Uterus (tissue), 4 donors: ENCODE measurements around the gene OTOL1. TPM values are rescaled to one million over a fixed set of nuclear protein-coding genes. Genes with fewer than 3 reads are reported as not detected.

ENCODE experiments used
- DNase-seq, 2 donors: peaks; one replicate each; pipeline ENCODE4 v3.0.0-alpha.2; 2019 to 2020
- H3K27ac ChIP-seq, 2 donors: fragments of 200-600 bp; sonication (generic); 1 replicate in 1 of 2; 2 replicates in 1 of 2; pipeline ENCODE4 v1.5.1; 2016 to 2018
- H3K27me3 ChIP-seq, 2 donors: fragments of 200-600 bp; sonication (generic); one replicate each; pipeline ENCODE4 v1.5.1; 2018 to 2019; ENCODE audit warnings: control low read depth in 1 of 2
- H3K36me3 ChIP-seq, 2 donors: fragments of 200-600 bp; sonication (generic); one replicate each; pipeline ENCODE4 v1.5.1; 2019; ENCODE audit warnings: control low read depth in 1 of 2
- H3K4me1 ChIP-seq, 2 donors: fragments of 200-600 bp; sonication (generic); one replicate each; pipeline ENCODE4 v1.5.1; 2018 to 2019; ENCODE audit warnings: control low read depth in 1 of 2
- H3K4me3 ChIP-seq, 2 donors: fragments of 200-600 bp; sonication (generic); 1 replicate in 1 of 2; 2 replicates in 1 of 2; pipeline ENCODE4 v1.5.1; 2018 to 2019; ENCODE audit warnings: mild to moderate bottlenecking in 1 of 2
- H3K9me3 ChIP-seq, 2 donors: fragments of 200-600 bp; sonication (generic); one replicate each; pipeline ENCODE4 v1.5.1; 2019; ENCODE audit warnings: control low read depth in 1 of 2
- POLR2A ChIP-seq, 2 donors: fragments of 450-650 bp; IDR thresholded peaks; one replicate each; pipeline ENCODE4 v1.6.1; 2016; ENCODE audit warnings: antibody characterized with exemption in 2 of 2, mild to moderate bottlenecking in 1 of 2, moderate library complexity in 1 of 2
- intact Hi-C: fragments of 100-400 bp; cut with DNase I; formaldehyde crosslinking; loops from one replicate; pipeline ENCODE4 v1.15.1; 2023; ENCODE audit warnings: low total_unique reads
- total RNA-seq, 4 donors: library from RNA; depleted of rRNA in 3 of 4; stranded (reverse); fragments of >200 nt in 3 of 4; gene quantifications; one replicate each; pipeline versions ENCODE4 v1.1.0 to v1.2.4, GENCODE V29; 2014 to 2023
- TF ChIP-seq, protein P1 (sequence below), 4 experiments: fragments of 200-600 bp in 2 of 4; fragments of 450-650 bp in 2 of 4; sonication (generic) in 2 of 4; IDR thresholded peaks; one replicate each; pipeline ENCODE4 v1.5.1; 2016 to 2019; ENCODE audit warnings: antibody characterized with exemption in 4 of 4, mild to moderate bottlenecking in 2 of 4, moderate library complexity in 1 of 4
- donor health status: DM: yes; HTN: yes; CAD: no.

OTOL1 gene
- total RNA-seq, 4 donors from 2014 or later, result not detected

DNA sequence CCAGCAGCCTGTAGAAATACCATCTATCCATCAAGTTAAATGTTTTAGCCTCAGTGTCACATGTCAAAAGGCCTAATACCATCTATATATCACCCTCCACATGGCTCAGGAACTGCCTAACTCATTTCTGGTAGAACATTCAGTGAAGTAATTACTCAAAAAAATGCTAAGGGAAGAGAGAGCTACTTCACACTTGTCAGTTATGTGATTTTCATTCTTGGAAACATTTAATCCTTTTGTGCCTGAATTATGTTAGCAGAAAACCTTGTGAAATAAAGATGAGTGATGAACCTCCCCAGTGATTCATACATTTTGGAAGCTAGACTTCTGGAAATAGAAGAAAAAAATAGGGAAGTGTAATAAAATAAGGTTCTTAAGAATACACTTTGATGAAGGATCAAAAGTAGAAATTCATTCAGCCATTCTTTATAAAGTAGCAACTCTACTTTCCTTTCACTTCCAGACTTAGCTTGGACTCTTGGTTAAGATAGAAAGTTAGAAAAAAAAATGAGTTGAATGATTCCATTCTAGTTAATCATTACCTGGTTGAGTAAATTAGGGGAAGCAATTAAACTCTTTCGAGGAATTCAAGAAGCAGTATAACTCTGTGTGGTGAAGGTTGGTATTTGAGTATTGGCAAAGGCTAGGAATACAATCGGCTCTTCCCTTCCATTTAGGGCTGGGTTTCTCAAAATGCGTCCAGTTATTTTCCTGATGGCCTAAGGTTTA lies 3.6 kb downstream of the OTOL1 start:
- Histone ChIP-seq H3K9me3 (no peaks in the 10 kb centered on the region), H3K4me1 (no peaks in the 10 kb centered on the region), H3K27ac (no peak overlapping the region), H3K27me3 (no peaks in the 10 kb centered on the region), H3K4me3 (no peak overlapping the region), H3K36me3 (no peaks in the 10 kb centered on the region)
- DNase-seq, result no peak
- TF ChIP-seq POLR2A (IDR thresholded peaks at IDR 0.05), result no peak
- TF ChIP-seq, protein P1, sequence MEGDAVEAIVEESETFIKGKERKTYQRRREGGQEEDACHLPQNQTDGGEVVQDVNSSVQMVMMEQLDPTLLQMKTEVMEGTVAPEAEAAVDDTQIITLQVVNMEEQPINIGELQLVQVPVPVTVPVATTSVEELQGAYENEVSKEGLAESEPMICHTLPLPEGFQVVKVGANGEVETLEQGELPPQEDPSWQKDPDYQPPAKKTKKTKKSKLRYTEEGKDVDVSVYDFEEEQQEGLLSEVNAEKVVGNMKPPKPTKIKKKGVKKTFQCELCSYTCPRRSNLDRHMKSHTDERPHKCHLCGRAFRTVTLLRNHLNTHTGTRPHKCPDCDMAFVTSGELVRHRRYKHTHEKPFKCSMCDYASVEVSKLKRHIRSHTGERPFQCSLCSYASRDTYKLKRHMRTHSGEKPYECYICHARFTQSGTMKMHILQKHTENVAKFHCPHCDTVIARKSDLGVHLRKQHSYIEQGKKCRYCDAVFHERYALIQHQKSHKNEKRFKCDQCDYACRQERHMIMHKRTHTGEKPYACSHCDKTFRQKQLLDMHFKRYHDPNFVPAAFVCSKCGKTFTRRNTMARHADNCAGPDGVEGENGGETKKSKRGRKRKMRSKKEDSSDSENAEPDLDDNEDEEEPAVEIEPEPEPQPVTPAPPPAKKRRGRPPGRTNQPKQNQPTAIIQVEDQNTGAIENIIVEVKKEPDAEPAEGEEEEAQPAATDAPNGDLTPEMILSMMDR (IDR thresholded peaks at IDR 0.05), result no peak
- intact Hi-C loops, result no loop called here

DNA sequence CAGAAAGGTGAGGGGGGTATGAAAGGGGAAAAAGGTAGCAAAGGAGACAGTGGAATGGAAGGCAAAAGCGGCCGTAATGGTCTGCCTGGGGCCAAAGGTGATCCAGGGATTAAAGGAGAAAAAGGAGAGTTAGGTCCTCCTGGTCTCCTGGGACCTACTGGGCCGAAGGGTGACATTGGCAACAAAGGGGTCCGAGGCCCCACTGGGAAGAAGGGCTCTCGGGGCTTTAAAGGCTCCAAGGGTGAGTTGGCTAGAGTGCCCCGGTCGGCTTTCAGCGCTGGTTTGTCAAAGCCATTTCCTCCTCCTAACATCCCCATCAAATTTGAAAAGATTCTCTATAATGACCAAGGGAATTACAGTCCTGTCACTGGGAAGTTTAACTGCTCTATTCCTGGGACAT lies 6.7 kb downstream of the OTOL1 start:
- Histone ChIP-seq H3K36me3 (no peaks in the 10 kb centered on the region), H3K9me3 (no peaks in the 10 kb centered on the region), H3K4me1 (no peaks in the 10 kb centered on the region), H3K27ac (no peak overlapping the region), H3K4me3 (no peak overlapping the region), H3K27me3 (no peaks in the 10 kb centered on the region)
- TF ChIP-seq POLR2A (IDR thresholded peaks at IDR 0.05), result no peak
- TF ChIP-seq, protein P1 (IDR thresholded peaks at IDR 0.05), result no peak
- DNase-seq, result no peak
- intact Hi-C loops, result no loop called here

DNA sequence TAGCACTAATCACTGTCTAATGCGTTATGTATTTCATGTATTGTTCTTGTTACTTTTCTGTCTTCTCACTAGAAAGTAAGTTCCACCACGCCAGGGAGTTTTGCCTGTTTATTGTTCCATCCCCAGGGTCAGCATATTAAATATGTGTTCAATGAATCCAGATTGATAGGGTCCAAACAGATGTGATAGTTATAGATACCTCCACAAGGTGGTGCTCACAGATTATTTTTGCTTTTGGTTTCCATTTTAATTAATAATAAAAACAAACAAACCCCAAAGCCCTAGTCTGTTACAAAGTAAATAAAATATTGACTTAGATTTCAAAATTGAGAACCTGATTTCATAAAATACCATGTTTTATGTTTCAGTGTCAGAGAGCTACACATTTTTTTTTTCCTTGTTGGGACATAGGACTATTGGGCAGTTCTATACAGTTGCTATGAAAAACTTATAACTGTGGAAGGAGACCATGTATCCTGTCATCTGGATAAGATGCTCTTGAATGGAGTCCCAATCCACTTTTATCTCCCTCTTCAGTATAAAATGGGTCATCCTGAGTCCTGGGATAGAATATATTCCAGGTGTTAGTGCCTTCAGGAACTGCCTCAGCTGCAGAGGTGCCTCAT lies 12.4 kb downstream of the OTOL1 start:
- intact Hi-C loops, result no loop called here
- DNase-seq, result no peak
- Histone ChIP-seq H3K36me3 (no peaks in the 10 kb centered on the region), H3K9me3 (no peaks in the 10 kb centered on the region), H3K27ac (no peak overlapping the region), H3K4me3 (no peak overlapping the region), H3K27me3 (no peaks in the 10 kb centered on the region), H3K4me1 (no peaks in the 10 kb centered on the region)
- TF ChIP-seq POLR2A (IDR thresholded peaks at IDR 0.05), result no peak
- TF ChIP-seq, protein P1 (IDR thresholded peaks at IDR 0.05), result no peak

DNA sequence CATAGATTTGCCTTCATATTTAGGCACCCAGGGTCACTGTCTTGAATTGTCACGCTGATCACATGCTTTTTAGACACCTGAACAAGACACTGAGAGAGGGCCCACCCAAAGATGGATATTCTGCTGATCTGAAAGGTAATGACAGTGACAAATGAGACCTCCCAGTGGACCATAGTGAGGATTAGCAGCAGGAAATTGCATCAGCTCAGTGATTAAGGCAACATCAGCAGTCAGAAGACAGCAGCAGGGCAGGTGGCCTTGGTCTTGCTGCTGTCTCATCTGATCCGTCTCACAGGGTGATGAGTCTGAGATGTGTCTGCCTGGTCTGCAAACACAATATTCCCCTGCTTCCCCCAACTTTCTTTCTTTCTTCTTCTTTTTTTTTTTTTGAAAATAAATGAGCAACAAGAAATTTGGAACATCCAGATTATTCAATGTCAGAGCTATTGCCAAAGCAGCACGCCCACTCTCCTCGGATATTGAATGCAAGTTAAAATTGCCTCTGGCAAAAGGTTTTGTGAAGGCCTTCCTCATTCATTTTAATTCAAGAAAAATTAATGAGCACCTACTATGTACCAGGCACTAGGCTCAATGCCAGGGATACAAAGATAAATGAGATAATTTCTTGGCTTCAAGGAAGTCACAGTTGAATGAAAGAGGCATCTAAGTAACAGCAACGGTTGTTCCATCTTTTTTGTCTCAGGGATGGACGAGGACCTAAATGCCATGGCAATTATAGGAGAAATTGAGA lies 14.1 kb downstream of the OTOL1 start:
- Histone ChIP-seq H3K4me3 (no peak overlapping the region), H3K27me3 (no peaks in the 10 kb centered on the region), H3K9me3 (no peaks in the 10 kb centered on the region), H3K27ac (no peak overlapping the region), H3K36me3 (no peaks in the 10 kb centered on the region), H3K4me1 (no peaks in the 10 kb centered on the region)
- intact Hi-C loops, result no loop called here
- TF ChIP-seq, protein P1 (IDR thresholded peaks at IDR 0.05), result no peak
- TF ChIP-seq POLR2A (IDR thresholded peaks at IDR 0.05), result no peak
- no peak for DNase-seq

DNA sequence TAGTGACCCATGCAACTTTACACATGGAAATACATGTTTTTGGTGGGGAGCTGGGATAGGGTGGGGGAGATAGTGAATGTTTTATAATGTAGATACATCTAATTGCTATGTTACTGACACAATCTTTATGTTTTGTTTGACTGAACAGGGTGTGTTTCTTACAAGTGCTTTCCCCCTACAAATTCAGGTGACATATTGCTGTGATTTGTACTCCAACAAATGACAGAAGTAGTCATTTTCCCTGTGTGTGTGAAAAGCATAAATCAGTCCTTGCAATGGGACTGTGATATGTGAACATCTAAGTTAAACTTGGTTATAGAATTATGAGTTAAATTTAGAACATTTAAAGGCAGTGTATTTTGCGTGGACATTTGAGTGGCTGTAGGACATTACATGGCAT lies 27.3 kb downstream of the OTOL1 start:
- no peaks in the 10 kb centered on the region for H3K4me1 ChIP-seq
- intact Hi-C loops, result no loop called here
- DNase-seq, result no peak
- TF ChIP-seq, protein P1 (IDR thresholded peaks at IDR 0.05), result no peak
- TF ChIP-seq POLR2A (IDR thresholded peaks at IDR 0.05), result no peak
- no peaks in the 10 kb centered on the region for H3K36me3 ChIP-seq
- H3K4me3 ChIP-seq, result no peak overlapping the region
- H3K9me3 ChIP-seq, result no peaks in the 10 kb centered on the region
- H3K27me3 ChIP-seq, result no peaks in the 10 kb centered on the region
- no peak overlapping the region for H3K27ac ChIP-seq
